SH-SY5Y (cell line): ENCODE measurements around the gene ATP6V1B1.

ENCODE experiments used
- GATA2 ChIP-seq: IDR thresholded peaks from 2 replicates; pipeline ENCODE4 v1.6.1; 2011; ENCODE audit warnings: mild to moderate bottlenecking, low read depth, low read length
- GATA3 ChIP-seq: IDR thresholded peaks from 2 replicates; pipeline ENCODE4 v1.6.1; 2011; ENCODE audit warnings: low read depth, mild to moderate bottlenecking, low read length, moderate library complexity

DNA sequence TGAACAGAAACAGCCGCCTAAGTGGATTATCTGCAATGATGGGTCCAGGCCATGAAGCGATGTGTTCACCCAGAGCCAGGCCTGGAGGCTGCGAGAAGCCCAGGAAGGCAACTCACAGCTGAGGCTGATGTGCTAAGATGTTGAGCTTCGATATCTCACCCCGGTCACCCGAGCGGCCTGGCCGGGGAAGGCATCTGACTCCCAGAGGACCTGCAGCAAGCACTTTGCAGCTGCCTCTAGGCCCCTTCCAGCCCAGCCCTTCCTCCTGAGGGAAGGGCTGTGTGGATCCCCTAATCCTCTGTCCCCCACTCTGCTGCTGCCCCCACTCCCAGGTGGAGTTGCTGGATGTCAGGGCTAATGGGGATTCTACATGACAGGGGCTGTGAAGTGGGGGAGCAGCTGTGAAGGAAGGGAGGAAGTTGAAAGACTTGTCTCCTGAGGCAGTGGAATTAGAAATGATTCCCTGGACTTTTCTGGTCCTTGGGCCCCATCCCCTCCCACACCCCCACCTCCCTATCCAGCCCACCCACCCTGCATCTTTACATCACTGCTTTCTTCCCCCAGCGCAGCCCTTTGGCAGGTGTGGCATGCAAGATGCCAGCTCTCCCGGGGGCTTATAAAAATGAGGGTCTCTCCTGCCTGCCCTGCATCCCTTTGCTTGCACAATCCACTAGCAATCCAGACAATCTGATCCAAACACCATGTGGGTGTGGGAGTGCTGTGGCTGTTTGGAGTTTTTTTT, 4.3 kb downstream of the ATP6V1B1 start:
- no peak for TF ChIP-seq GATA2
- no peak for TF ChIP-seq GATA3
